Aorta (tissue), 5 donors: ENCODE results near the gene ETV2. TPM values are rescaled to one million over a fixed set of nuclear protein-coding genes. Genes with fewer than 3 reads are reported as not detected.

ENCODE experiments used
- ATAC-seq: fragments of 200-7000 bp; cut with Tn5 transposase; one replicate; pipeline ENCODE4 v1.9.1; 2022; ENCODE audit warnings: moderate library complexity; ENCODE audit not compliant: low FRiP score
- DNase-seq, 2 donors: peaks; one replicate each; pipeline ENCODE4 v3.0.0-alpha.2; 2020
- H3K27ac ChIP-seq, 2 donors: one replicate each; pipeline ENCODE4 v1.5.1; 2013; ENCODE audit warnings: low read length in 2 of 2, mild to moderate bottlenecking in 2 of 2, moderate library complexity in 2 of 2, control low read depth in 1 of 2, inconsistent platforms in 1 of 2, low read depth in 1 of 2
- H3K27me3 ChIP-seq, 2 donors: one replicate each; pipeline ENCODE4 v1.6.1; 2013; ENCODE audit warnings: control low read depth in 1 of 2, low read length in 1 of 2, mild to moderate bottlenecking in 1 of 2, moderate library complexity in 1 of 2; ENCODE audit not compliant: insufficient read depth in 2 of 2, control insufficient read depth in 1 of 2
- H3K36me3 ChIP-seq, 2 donors: one replicate each; pipeline ENCODE4 v1.6.1; 2013; ENCODE audit warnings: control low read depth in 1 of 2, low read length in 1 of 2, mild to moderate bottlenecking in 1 of 2; ENCODE audit not compliant: insufficient read depth in 2 of 2, control insufficient read depth in 1 of 2
- H3K4me1 ChIP-seq, 2 donors: one replicate each; pipeline ENCODE4 v1.6.1; 2013; ENCODE audit warnings: low read length in 2 of 2, control low read depth in 1 of 2, mild to moderate bottlenecking in 1 of 2, moderate library complexity in 1 of 2; ENCODE audit not compliant: insufficient read depth in 2 of 2, control insufficient read depth in 1 of 2
- H3K4me3 ChIP-seq, 2 donors: one replicate each; pipeline ENCODE4 v1.5.1; 2013; ENCODE audit warnings: low read length in 2 of 2, control low read depth in 1 of 2, mild to moderate bottlenecking in 1 of 2
- H3K9me3 ChIP-seq: one replicate; pipeline ENCODE4 v1.6.1; 2013; ENCODE audit warnings: mild to moderate bottlenecking, low read length; ENCODE audit not compliant: control insufficient read depth
- WGBS, 2 donors: extraction: QIAGEN DNeasy Blood & Tissue Kit; methylation state at CpG; one replicate each; pipeline ENCODE4 v1.1.7; 2013; 5-methylcytosine and 5-hydroxymethylcytosine counted together
- intact Hi-C, 2 donors: fragments of 100-400 bp; cut with DNase I; formaldehyde crosslinking; loops; one replicate each; pipeline versions ENCODE4 v1.14.2 to v1.15.0; 2022
- polyA plus RNA-seq, 2 donors: library from polyadenylated mRNA; stranded (reverse); fragments of 200-250 nt; gene quantifications; one replicate each; pipeline ENCODE4 v1.2.3, GENCODE V29; 2013
- total RNA-seq, 2 donors: library from RNA; stranded (reverse); fragmentation: NEBNext Ultra II Directional; extraction: Animal tissue kit (Norgen Biotek cat#: 25700); gene quantifications; one replicate each; pipeline ENCODE4 v1.2.1, GENCODE V29; 2021
- donor health status: healthy with polysubstance abuse.
- donor health status: Bipolar disorder and iron deficiency.
- donor health status: DM: no; HTN: no; CAD: no.
- donor health status: DM: no; HTN: no; CAD: no.
- donor health status: DM: yes; HTN: yes; CAD: no.

The ETV2 gene
- total and polyA plus RNA-seq, 4 donors = 0.46 to 1.9 (median 0.92) TPM

GRCh38 chr19:35657904-35658700 lies 16.6 kb downstream of the ETV2 start:
- WGBS, 2 donors = 90% methylated on average over 15 of the region's 15 CpGs
- Histone ChIP-seq H3K27me3 (no peaks in the 10 kb centered on the region), H3K36me3 (peaks cover 2 to 13% of the 10 kb centered on the region in 2 donors), H3K27ac (no peak overlapping the region), H3K4me3 (no peak overlapping the region), H3K4me1 (no peaks in the 10 kb centered on the region), H3K9me3 (no peaks in the 10 kb centered on the region)
- DNase-seq (no peak), ATAC-seq (no peak)
- intact Hi-C loops = no loop called here

DNA sequence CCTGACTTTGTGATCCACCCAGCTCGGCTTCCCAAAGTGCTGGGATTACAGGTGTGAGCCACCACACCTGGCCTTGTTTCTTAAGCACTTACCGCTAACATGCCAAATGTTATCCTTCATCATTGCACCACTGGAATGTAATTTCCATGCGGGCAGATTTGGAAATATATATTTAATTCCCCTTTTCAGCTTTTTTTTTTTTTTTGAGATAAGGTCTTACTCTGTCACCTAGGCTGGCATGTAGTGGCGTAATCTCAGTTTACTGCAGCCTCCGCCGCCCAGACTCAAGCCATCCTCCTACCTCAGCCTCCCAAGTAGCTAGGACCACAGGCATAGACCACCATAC lies 20.4 kb downstream of the ETV2 start:
- Histone ChIP-seq H3K4me1 (no peaks in the 10 kb centered on the region), H3K27me3 (no peaks in the 10 kb centered on the region), H3K36me3 (peaks cover 0 to 11% of the 10 kb centered on the region in 2 donors), H3K9me3 (no peaks in the 10 kb centered on the region), H3K4me3 (no peak overlapping the region), H3K27ac (no peak overlapping the region)
- intact Hi-C loops = no loop called here
- ATAC-seq (no peak), DNase-seq (no peak)
- WGBS, 2 donors = 97 to 98% methylated on average over 6 of the region's 6 CpGs

DNA sequence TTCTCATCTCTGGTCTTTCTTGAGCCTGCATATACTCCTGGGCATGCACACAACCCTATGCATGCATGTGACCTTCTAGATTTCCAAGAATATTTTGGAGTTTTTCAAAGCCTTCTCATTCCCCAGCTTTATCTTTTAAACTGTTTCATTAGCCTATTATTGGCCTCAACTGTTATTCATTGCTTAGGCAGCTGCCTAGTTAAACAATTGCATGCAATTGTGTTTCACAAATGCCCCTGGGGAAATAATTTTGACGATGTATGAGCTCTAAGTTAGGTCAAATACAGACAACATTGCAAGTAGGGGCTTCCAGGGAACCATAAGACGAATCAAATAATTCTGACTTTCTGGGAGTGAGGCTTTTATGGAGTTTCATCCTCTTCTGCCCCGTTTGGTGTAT lies 22.4 kb downstream of the ETV2 start:
- 76 to 81% methylated on average over 3 of the region's 3 CpGs for WGBS, 2 donors
- no peaks in the 10 kb centered on the region for H3K27me3 ChIP-seq
- H3K36me3 ChIP-seq = peaks cover 0 to 4% of the 10 kb centered on the region in 2 donors
- H3K4me3 ChIP-seq = no peak overlapping the region
- H3K4me1 ChIP-seq = no peaks in the 10 kb centered on the region
- no peak for ATAC-seq
- H3K9me3 ChIP-seq = no peaks in the 10 kb centered on the region
- no peak overlapping the region for H3K27ac ChIP-seq
- intact Hi-C loops = no loop called here
- DNase-seq = no peak

- ATAC-seq = no peak
- WGBS, 2 donors = 94 to 96% methylated on average over 24 of the region's 24 CpGs
These were observed 23.6 kb downstream of the ETV2 start for GRCh38 chr19:35665157-35665556.

GRCh38 chr19:35665604-35666003 lies 24.1 kb downstream of the ETV2 start:
- no peak overlapping the region for H3K4me3 ChIP-seq
- 74 to 88% methylated on average over 7 of the region's 7 CpGs for WGBS, 2 donors
- H3K4me1 ChIP-seq = no peaks in the 10 kb centered on the region
- no peaks in the 10 kb centered on the region for H3K27me3 ChIP-seq
- intact Hi-C loops = no loop called here
- no peaks in the 10 kb centered on the region for H3K9me3 ChIP-seq
- H3K36me3 ChIP-seq = peaks cover 0 to 2% of the 10 kb centered on the region in 2 donors
- DNase-seq = no peak
- no peak overlapping the region for H3K27ac ChIP-seq
- no peak for ATAC-seq

More at GRCh38 chr19:35665157-35665556, 23.6 kb downstream of the ETV2 start:
- Histone ChIP-seq H3K36me3 (peaks cover 0 to 2% of the 10 kb centered on the region in 2 donors), H3K4me3 (no peak overlapping the region), H3K27ac (no peak overlapping the region), H3K9me3 (no peaks in the 10 kb centered on the region), H3K27me3 (no peaks in the 10 kb centered on the region), H3K4me1 (no peaks in the 10 kb centered on the region)
- no peak for DNase-seq
- intact Hi-C loops = no loop called here

DNA sequence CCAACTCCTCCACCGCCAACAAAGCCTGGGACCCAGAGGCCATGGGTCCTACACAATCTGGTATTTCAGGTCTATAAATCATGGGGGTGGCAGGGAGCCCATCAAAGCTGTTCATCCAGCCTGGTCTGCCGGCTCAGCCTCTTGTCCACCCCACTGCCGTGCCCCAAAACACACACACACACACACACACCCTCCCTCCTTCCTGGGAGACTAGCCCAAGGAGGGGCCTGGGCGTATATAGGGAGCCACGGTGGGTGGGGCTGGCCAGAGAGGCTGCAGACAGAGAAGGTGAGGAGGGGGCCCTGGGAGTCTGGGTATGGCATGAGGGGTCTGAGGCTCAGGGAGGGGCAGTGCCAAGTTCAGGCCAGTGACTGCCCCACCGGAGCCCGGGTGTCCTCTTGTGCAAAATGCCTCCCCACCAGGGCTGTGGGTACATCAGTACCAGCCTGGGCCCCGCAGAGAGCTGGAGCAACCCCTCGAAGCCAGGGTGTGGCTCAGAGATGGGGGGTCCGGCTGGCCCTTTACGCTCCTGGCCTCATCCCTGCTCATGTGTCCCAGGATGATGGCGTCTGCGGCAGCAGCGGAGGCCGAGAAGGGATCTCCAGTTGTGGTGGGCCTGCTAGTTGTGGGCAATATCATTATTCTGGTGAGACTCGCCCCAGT lies 24.8 kb downstream of the ETV2 start, which contains the start of gene UPK1A:
Gene UPK1A, plus strand, starts transcription at position 267 of the 663 bp plus-strand sequence. Its CDS starts 296 bp downstream, at position 563.
- peaks cover 0 to 2% of the 10 kb centered on the region in 2 donors for H3K36me3 ChIP-seq
- intact Hi-C loops = no loop called here
- WGBS, 2 donors = 59 to 70% methylated on average over 16 of the region's 16 CpGs
- H3K9me3 ChIP-seq = no peaks in the 10 kb centered on the region
- H3K27ac ChIP-seq = no peak within 1 kb of the TSS
- no peaks in the 10 kb centered on the region for H3K27me3 ChIP-seq
- H3K4me1 ChIP-seq = no peaks in the 10 kb centered on the region
- DNase-seq = no peak
- no peak within 1 kb of the TSS for H3K4me3 ChIP-seq
- no peak for ATAC-seq

GRCh38 chr19:35669566-35669965 lies 28.0 kb downstream of the ETV2 start:
- ATAC-seq (no peak), DNase-seq (no peak)
- Histone ChIP-seq H3K27me3 (no peaks in the 10 kb centered on the region), H3K36me3 (no peaks in the 10 kb centered on the region), H3K9me3 (no peaks in the 10 kb centered on the region), H3K4me3 (no peak overlapping the region), H3K4me1 (no peaks in the 10 kb centered on the region), H3K27ac (no peak overlapping the region)
- intact Hi-C loops = no loop called here
- WGBS, 2 donors = 73 to 74% methylated on average over 6 of the region's 6 CpGs

DNA sequence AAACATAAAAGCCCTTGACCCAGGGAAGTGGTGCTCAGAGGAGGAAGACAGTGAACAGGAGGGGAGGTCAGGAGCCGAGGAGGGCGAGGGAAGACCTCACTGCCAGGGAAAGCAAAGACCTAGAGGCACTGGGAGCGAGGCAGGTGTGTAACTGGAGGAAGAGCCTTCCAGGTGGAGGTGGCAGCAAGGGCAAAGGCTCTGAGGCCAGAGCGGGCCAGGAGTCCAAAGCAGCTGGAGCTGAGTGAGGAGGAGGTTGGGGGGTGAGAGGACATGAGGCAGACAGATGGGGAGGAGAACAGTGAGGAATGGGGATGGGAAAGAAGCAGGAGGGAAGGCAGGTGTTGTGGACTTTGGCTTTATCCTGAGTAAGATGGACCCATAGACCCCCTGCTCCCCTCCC lies 28.4 kb downstream of the ETV2 start:
- Histone ChIP-seq H3K27ac (no peak overlapping the region), H3K27me3 (no peaks in the 10 kb centered on the region), H3K4me1 (no peaks in the 10 kb centered on the region), H3K36me3 (no peaks in the 10 kb centered on the region), H3K4me3 (no peak overlapping the region), H3K9me3 (no peaks in the 10 kb centered on the region)
- WGBS, 2 donors = 68 to 75% methylated on average over 4 of the region's 4 CpGs
- ATAC-seq (no peak), DNase-seq (no peak)
- intact Hi-C loops = no loop called here

DNA sequence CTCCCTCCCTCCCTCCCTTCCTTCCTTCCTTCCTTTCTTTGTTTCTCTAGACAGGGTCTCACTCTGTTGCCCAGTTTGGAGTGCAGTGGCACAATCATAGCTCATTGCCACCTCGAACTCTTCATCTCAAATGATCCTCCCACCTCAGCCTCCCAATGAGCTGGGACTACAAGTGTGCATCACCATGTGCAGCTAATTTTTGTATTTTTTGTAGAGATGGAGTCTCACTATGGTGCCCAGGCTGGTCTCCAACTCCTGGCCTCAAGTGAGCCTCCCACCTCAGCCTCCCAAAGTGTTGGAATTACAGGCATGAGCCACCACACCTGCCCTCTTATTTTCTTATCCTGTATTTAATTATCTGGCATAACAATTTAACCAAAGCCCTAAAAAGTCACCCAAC lies 29.1 kb downstream of the ETV2 start:
- H3K36me3 ChIP-seq = no peaks in the 10 kb centered on the region
- WGBS, 2 donors = 83 to 94% methylated on average over 1 of the region's 1 CpG
- DNase-seq (no peak), ATAC-seq (no peak)
- H3K4me3 ChIP-seq = no peak overlapping the region
- intact Hi-C loops = no loop called here
- no peaks in the 10 kb centered on the region for H3K4me1 ChIP-seq
- no peaks in the 10 kb centered on the region for H3K9me3 ChIP-seq
- no peaks in the 10 kb centered on the region for H3K27me3 ChIP-seq
- H3K27ac ChIP-seq = no peak overlapping the region
